ENCODE measurements around the gene SIGLEC7. TPM values are rescaled to one million over a fixed set of nuclear protein-coding genes. Genes with fewer than 3 reads are reported as not detected.
A peak's percentile ranks its signal among the peaks of the same experiment; 100 is the strongest.

The SIGLEC7 gene
- total RNA-seq, 2 donors from 2014 or later = not detected

- no peaks in the 10 kb centered on the region for H3K27me3 ChIP-seq (ENCODE audit: control insufficient read depth, insufficient read depth, low read length, poor library complexity, severe bottlenecking)
- H3K9me3 ChIP-seq (ENCODE audit: control insufficient read depth, low read length) = no peaks in the 10 kb centered on the region
- no peak overlapping the region for H3K9ac ChIP-seq (ENCODE audit: extremely low read depth, low read length, poor library complexity, severe bottlenecking)
- no peak overlapping the region for H3K4me3 ChIP-seq (ENCODE audit: low read length)
- no peak overlapping the region for H3K27ac Mint-ChIP-seq
- no peaks in the 10 kb centered on the region for H3K27me3 Mint-ChIP-seq (ENCODE audit: insufficient read depth)
- no peak for DNase-seq
- H3K36me3 Mint-ChIP-seq (ENCODE audit: low read depth) = no peaks in the 10 kb centered on the region
- H3K4me1 ChIP-seq (ENCODE audit: control insufficient read depth, insufficient read depth, low read length) = peaks cover 20% of the 10 kb centered on the region
- H3K4me1 Mint-ChIP-seq = peaks cover 35% of the 10 kb centered on the region
- no peaks in the 10 kb centered on the region for H3K9me3 Mint-ChIP-seq
- WGBS, 2 experiments (ENCODE audit: insufficient coverage in 1 of 2, insufficient read length in 1 of 2) = 86 to 96% methylated on average over 3 to 4 of the region's 4 CpGs
- no peak overlapping the region for H3K4me3 Mint-ChIP-seq
- no peak overlapping the region for H3K27ac ChIP-seq (ENCODE audit: low read depth, low read length)
- TF ChIP-seq CTCF (conservative IDR thresholded peaks at IDR 0.05) = no peak
- H3K36me3 ChIP-seq (ENCODE audit: control insufficient read depth, insufficient read depth, low read length) = no peaks in the 10 kb centered on the region
Observed at GRCh38 chr19:51159656-51160055, 17.6 kb downstream of the SIGLEC7 start.

GRCh38 chr19:51161266-51161665 is 19.2 kb downstream of the SIGLEC7 start:
- no peak overlapping the region for H3K9ac ChIP-seq (ENCODE audit: extremely low read depth, low read length, poor library complexity, severe bottlenecking)
- Mint-ChIP-seq H3K4me3 (no peak overlapping the region), H3K4me1 (peaks cover 24% of the 10 kb centered on the region), H3K27ac (no peak overlapping the region), H3K36me3 (ENCODE audit: low read depth) (no peaks in the 10 kb centered on the region), H3K9me3 (no peaks in the 10 kb centered on the region), H3K27me3 (ENCODE audit: insufficient read depth) (no peaks in the 10 kb centered on the region)
- no peak overlapping the region for H3K4me3 ChIP-seq (ENCODE audit: low read length)
- TF ChIP-seq CTCF (conservative IDR thresholded peaks at IDR 0.05) = no peak
- WGBS, 2 experiments (ENCODE audit: insufficient coverage in 1 of 2, insufficient read length in 1 of 2) = 100% methylated on average over 1 of the region's 1 CpG; no CpG with 5 or more reads in 1 of the 2 experiments
- no peaks in the 10 kb centered on the region for H3K27me3 ChIP-seq (ENCODE audit: control insufficient read depth, insufficient read depth, low read length, poor library complexity, severe bottlenecking)
- H3K36me3 ChIP-seq (ENCODE audit: control insufficient read depth, insufficient read depth, low read length) = no peaks in the 10 kb centered on the region
- H3K4me1 ChIP-seq (ENCODE audit: control insufficient read depth, insufficient read depth, low read length) = peaks cover 19% of the 10 kb centered on the region
- DNase-seq = no peak
- H3K27ac ChIP-seq (ENCODE audit: low read depth, low read length) = no peak overlapping the region
- no peaks in the 10 kb centered on the region for H3K9me3 ChIP-seq (ENCODE audit: control insufficient read depth, low read length)

- peaks cover 17% of the 10 kb centered on the region for H3K4me1 Mint-ChIP-seq
- no peaks in the 10 kb centered on the region for H3K9me3 ChIP-seq (ENCODE audit: control insufficient read depth, low read length)
- H3K4me3 Mint-ChIP-seq = no peak overlapping the region
- WGBS, 2 experiments (ENCODE audit: insufficient coverage in 1 of 2, insufficient read length in 1 of 2) = 86 to 100% methylated on average over 4 of the region's 4 CpGs
- no peak overlapping the region for H3K9ac ChIP-seq (ENCODE audit: extremely low read depth, low read length, poor library complexity, severe bottlenecking)
- H3K4me3 ChIP-seq (ENCODE audit: low read length) = no peak overlapping the region
- no peak for TF ChIP-seq CTCF (conservative IDR thresholded peaks at IDR 0.05)
- H3K27ac ChIP-seq (ENCODE audit: low read depth, low read length) = no peak overlapping the region
- H3K27me3 Mint-ChIP-seq (ENCODE audit: insufficient read depth) = peaks cover 2% of the 10 kb centered on the region
- DNase-seq = peak; percentile 17
- H3K36me3 ChIP-seq (ENCODE audit: control insufficient read depth, insufficient read depth, low read length) = no peaks in the 10 kb centered on the region
- peaks cover 13% of the 10 kb centered on the region for H3K4me1 ChIP-seq (ENCODE audit: control insufficient read depth, insufficient read depth, low read length)
- no peaks in the 10 kb centered on the region for H3K36me3 Mint-ChIP-seq (ENCODE audit: low read depth)
- no peaks in the 10 kb centered on the region for H3K9me3 Mint-ChIP-seq
- H3K27ac Mint-ChIP-seq = no peak overlapping the region
- no peaks in the 10 kb centered on the region for H3K27me3 ChIP-seq (ENCODE audit: control insufficient read depth, insufficient read depth, low read length, poor library complexity, severe bottlenecking)
Observed at GRCh38 chr19:51161867-51162496, 19.9 kb downstream of the SIGLEC7 start.
